Activated CD4-positive, alpha-beta memory T cell treated with anti-CD3 and anti-CD28 coated beads, Interleukin-2, amount 10 ng/mL, durations not matched to agents 7 days and 5 days (primary cell): ENCODE results near the gene TRIM34. TPM values are rescaled to one million over a fixed set of nuclear protein-coding genes. Genes with fewer than 3 reads are reported as not detected.
"Not testable (repeated sequence)": the region's sequence is repeated elsewhere in the genome, so short reads cannot be mapped to it uniquely, and the experiment has no call there.

Experiments used
- CTCF ChIA-PET: fragments of 350-600 bp; sonication (Branson Sonifier 250); formaldehyde crosslinking; loops from one replicate; lab custom pipeline; 2021; ENCODE audit warnings: antibody characterized with exemption, inconsistent platforms; lab: Charles Lee
- POLR2A ChIA-PET: fragments of 350-600 bp; sonication (Branson Sonifier 250); formaldehyde crosslinking; loops from one replicate; lab custom pipeline; 2021; ENCODE audit warnings: antibody characterized with exemption; lab: Charles Lee
- DNase-seq: peaks from one replicate; pipeline ENCODE4 v3.0.0-alpha.2; 2020
- H3K27ac Mint-ChIP-seq: one replicate; pipeline ENCODE4 v1.8.0; 2021; ENCODE audit warnings: mild to moderate bottlenecking, mixed read lengths
- H3K27me3 Mint-ChIP-seq: one replicate; pipeline ENCODE4 v1.8.0; 2021; ENCODE audit warnings: mixed read lengths
- H3K36me3 Mint-ChIP-seq: one replicate; pipeline ENCODE4 v1.8.0; 2021; ENCODE audit warnings: low read depth, mixed read lengths
- H3K4me1 Mint-ChIP-seq: one replicate; pipeline ENCODE4 v1.8.0; 2021; ENCODE audit warnings: mixed read lengths
- H3K4me3 Mint-ChIP-seq: one replicate; pipeline ENCODE4 v1.8.0; 2021; ENCODE audit warnings: mild to moderate bottlenecking, mixed read lengths
- H3K9me3 Mint-ChIP-seq: one replicate; pipeline ENCODE4 v1.8.0; 2021; ENCODE audit warnings: mixed read lengths
- total RNA-seq, 2 experiments: library from RNA; stranded (reverse); gene quantifications; one replicate each; pipeline ENCODE4 v1.2.3, GENCODE V29; 2021

The TRIM34 gene
- total RNA-seq, 2 experiments from 2014 or later, result 18.2 to 19.8 TPM

- not testable (repeated sequence) for H3K27me3 Mint-ChIP-seq, H3K9me3 Mint-ChIP-seq, DNase-seq
- Mint-ChIP-seq H3K4me1 (peaks cover 44% of the 10 kb centered on the region), H3K4me3 (peak overlapping the region; percentile 96), H3K36me3 (peaks cover 52% of the 10 kb centered on the region), H3K27ac (peak overlapping the region; percentile 94)
- ChIA-PET CTCF (interaction anchor here (0.8 kb wide), 1 partner anchor 20 kb away, joined by 3 read pairs; no protein-coding TSS in a partner anchor), POLR2A (interaction anchor here (1.0 to 3.2 kb wide), 6 partner anchors 8 to 67 kb away, joined by 3 to 22 read pairs (median 5); partner anchors contain the start of gene TRIM34)
Observed at GRCh38 chr11:5691238-5691963, 66.6 kb downstream of the TRIM34 start.

DNA sequence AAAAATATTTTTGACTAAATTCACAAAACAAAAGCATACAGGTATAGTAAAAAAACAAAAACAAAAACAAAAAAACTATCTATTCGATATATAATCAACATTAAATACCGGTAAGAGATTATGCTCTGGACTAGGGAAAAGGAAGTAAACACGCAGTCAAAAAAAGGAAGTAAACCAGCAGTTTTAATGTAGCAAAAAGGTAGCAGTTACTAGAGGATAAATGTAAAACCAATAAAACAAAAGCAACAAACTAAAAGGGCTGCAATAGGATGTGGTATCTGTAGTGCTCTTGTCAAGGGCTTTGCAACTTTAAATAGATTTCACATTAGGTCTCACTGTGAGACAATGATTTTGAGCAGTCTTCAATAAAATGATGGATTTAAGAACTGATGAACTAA is 67.2 kb downstream of the TRIM34 start:
- peak overlapping the region; percentile 96 for H3K4me3 Mint-ChIP-seq
- H3K27me3 Mint-ChIP-seq, result no peaks in the 10 kb centered on the region
- H3K9me3 Mint-ChIP-seq, result no peaks in the 10 kb centered on the region
- peaks cover 56% of the 10 kb centered on the region for H3K36me3 Mint-ChIP-seq
- peak overlapping the region; percentile 94 for H3K27ac Mint-ChIP-seq
- DNase-seq, result no peak
- CTCF ChIA-PET, result no interaction called here
- H3K4me1 Mint-ChIP-seq, result peaks cover 44% of the 10 kb centered on the region
- POLR2A ChIA-PET, result interaction anchor here (1.0 to 3.2 kb wide), 2 partner anchors 9 to 13 kb away, joined by 3 to 15 read pairs; no protein-coding TSS in a partner anchor

Other genes starting within 250 kb of the TRIM34 start
- gene OR51M1, start 241.2 kb upstream of the TRIM34 start, total RNA-seq, result not detected
- gene OR51Q1, start 202.9 kb upstream of the TRIM34 start, total RNA-seq, result not detected
- not detected for gene OR51I1, start 183.5 kb upstream of the TRIM34 start, total RNA-seq
- not detected for gene OR51I2, start 175.7 kb upstream of the TRIM34 start, total RNA-seq
- not detected for gene OR52D1, start 136.3 kb upstream of the TRIM34 start, total RNA-seq
- not detected for gene UBQLN3, start 115.0 kb upstream of the TRIM34 start, total RNA-seq
- under 1 TPM; 0.13 to 0.28 TPM for gene UBQLNL, start 108.3 kb upstream of the TRIM34 start, total RNA-seq
- not detected for gene OR52H1, start 76.5 kb upstream of the TRIM34 start, total RNA-seq
- gene OR52B6, start 44.1 kb upstream of the TRIM34 start, total RNA-seq, result not detected
- gene TRIM6, start 28.4 kb upstream of the TRIM34 start, total RNA-seq, result 1 to 10 TPM in 1 of 2 experiments, under 1 TPM in 1; 0.60 to 1.1 TPM
- gene TRIM5, start 60.1 kb downstream of the TRIM34 start, total RNA-seq, result 10 to 100 TPM; 33.5 to 33.9 TPM
- gene TRIM22, start 64.8 kb downstream of the TRIM34 start, total RNA-seq, result 100 to 1,000 TPM; 213 to 221 TPM
- gene OR56B1, start 111.4 kb downstream of the TRIM34 start, total RNA-seq, result under 1 TPM; 0.30 to 0.50 TPM
- gene OR52N4, start 129.2 kb downstream of the TRIM34 start, total RNA-seq, result 1 to 10 TPM; 1.5 to 1.9 TPM
- gene OR52N5, start 158.4 kb downstream of the TRIM34 start, total RNA-seq, result not detected
- gene OR52N1, start 166.3 kb downstream of the TRIM34 start, total RNA-seq, result not detected
- not detected for gene OR52N2, start 183.9 kb downstream of the TRIM34 start, total RNA-seq
- gene OR52E6, start 216.9 kb downstream of the TRIM34 start, total RNA-seq, result not detected
- gene OR52E8, start 232.7 kb downstream of the TRIM34 start, total RNA-seq, result not detected